ENCODE measurements around the gene TTC38.

TTC38 gene

GRCh38 chr22:46267431-46268279 lies at the start of gene TTC38:
TSS of gene TTC38 (plus strand) at chr22:46268008. CDS start at chr22:46268040, 32 bp downstream.
- DNase-seq: peak; percentile 62

- peak; percentile 30 for DNase-seq
Observed at GRCh38 chr22:46219636-46220035, 48.2 kb upstream of the TTC38 start.

- no peak for DNase-seq
Observed at GRCh38 chr22:46220921-46221320, 46.9 kb upstream of the TTC38 start.

- no peak for DNase-seq
Observed at GRCh38 chr22:46224044-46224897, 43.5 kb upstream of the TTC38 start.

- DNase-seq: no peak
Observed at GRCh38 chr22:46224898-46225290, 42.9 kb upstream of the TTC38 start.

- DNase-seq: no peak
Observed at GRCh38 chr22:46225631-46226030, 42.2 kb upstream of the TTC38 start.

GRCh38 chr22:46226577-46226976 lies 41.2 kb upstream of the TTC38 start:
- no peak for DNase-seq

- no peak for DNase-seq
Observed at GRCh38 chr22:46229701-46230100, 38.1 kb upstream of the TTC38 start.

- no peak for DNase-seq
Observed at GRCh38 chr22:46230262-46230901, 37.4 kb upstream of the TTC38 start.

GRCh38 chr22:46233231-46233630 lies 34.6 kb upstream of the TTC38 start:
- DNase-seq: no peak

- no peak for DNase-seq
Observed at GRCh38 chr22:46234969-46235368, 32.8 kb upstream of the TTC38 start.

- no peak for DNase-seq
Observed at GRCh38 chr22:46237453-46238124, 30.2 kb upstream of the TTC38 start.

GRCh38 chr22:46238541-46238940 lies 29.3 kb upstream of the TTC38 start:
- DNase-seq: no peak

- DNase-seq: peak; percentile 13
Observed at GRCh38 chr22:46239261-46240048, 28.4 kb upstream of the TTC38 start.

GRCh38 chr22:46240073-46240472 lies 27.7 kb upstream of the TTC38 start:
- DNase-seq: no peak

- no peak for DNase-seq
Observed at GRCh38 chr22:46240506-46240905, 27.3 kb upstream of the TTC38 start.

- no peak for DNase-seq
Observed at GRCh38 chr22:46240907-46241306, 26.9 kb upstream of the TTC38 start.

GRCh38 chr22:46241396-46242007 lies 26.3 kb upstream of the TTC38 start:
- no peak for DNase-seq

GRCh38 chr22:46242076-46242475 lies 25.7 kb upstream of the TTC38 start:
- DNase-seq: no peak

- DNase-seq: no peak
Observed at GRCh38 chr22:46244771-46245170, 23.0 kb upstream of the TTC38 start.

- DNase-seq: no peak
Observed at GRCh38 chr22:46245511-46245910, 22.3 kb upstream of the TTC38 start.

- no peak for DNase-seq
Observed at GRCh38 chr22:46246178-46246577, 21.6 kb upstream of the TTC38 start.

Measured in CD4-positive, alpha-beta T cell treated with Interleukin-21 for 1 hour (primary cell).